Thymus (tissue), 11 donors: Measurements from ENCODE around the gene LMAN1. TPM values are rescaled to one million over a fixed set of nuclear protein-coding genes. Genes with fewer than 3 reads are reported as not detected.

Experiments used
- DNase-seq, 9 donors: peaks; one replicate each; pipeline ENCODE4 v3.0.0-alpha.2; 2013; ENCODE audit warnings: low spot score in 9 of 9, low read depth in 6 of 9, missing footprints in 1 of 9
- H3K27ac ChIP-seq, 2 donors: one replicate each; pipeline ENCODE4 v1.5.1; 2013; ENCODE audit warnings: control low read depth in 1 of 2, low read depth in 1 of 2, low read length in 1 of 2, mild to moderate bottlenecking in 1 of 2, moderate library complexity in 1 of 2
- H3K27me3 ChIP-seq, 2 donors: one replicate each; pipeline ENCODE4 v1.5.1; 2013; ENCODE audit warnings: low read length in 1 of 2; ENCODE audit not compliant: control insufficient read depth in 2 of 2, insufficient read depth in 1 of 2
- H3K36me3 ChIP-seq, 2 donors: one replicate each; pipeline ENCODE4 v1.5.1; 2013; ENCODE audit warnings: low read length in 1 of 2, mild to moderate bottlenecking in 1 of 2, moderate library complexity in 1 of 2; ENCODE audit not compliant: control insufficient read depth in 2 of 2, insufficient read depth in 2 of 2
- H3K4me1 ChIP-seq, 2 donors: one replicate each; pipeline ENCODE4 v1.5.1; 2013; ENCODE audit warnings: low read length in 2 of 2; ENCODE audit not compliant: control insufficient read depth in 2 of 2, insufficient read depth in 2 of 2
- H3K4me3 ChIP-seq, 2 donors: one replicate each; pipeline ENCODE4 v1.5.1; 2013; ENCODE audit warnings: low read length in 2 of 2, control low read depth in 1 of 2, mild to moderate bottlenecking in 1 of 2
- H3K9me3 ChIP-seq, 2 donors: one replicate each; pipeline ENCODE4 v1.5.1; 2013; ENCODE audit warnings: low read length in 1 of 2, mild to moderate bottlenecking in 1 of 2; ENCODE audit not compliant: control insufficient read depth in 2 of 2, insufficient read depth in 1 of 2
- WGBS: extraction: QIAGEN DNeasy Blood & Tissue Kit; methylation state at CpG from one replicate; pipeline ENCODE4 v1.1.7; 2013; 5-methylcytosine and 5-hydroxymethylcytosine counted together
- polyA plus RNA-seq: library from polyadenylated mRNA; stranded (reverse); fragments of 200-250 nt; gene quantifications from one replicate; pipeline ENCODE4 v1.2.3, GENCODE V29; 2013
- total RNA-seq: library from RNA; stranded (reverse); fragments of 120-200 nt; gene quantifications from one replicate; pipeline ENCODE4 v1.2.4, GENCODE V29; 2013
- donor health status: healthy.

The LMAN1 gene
- total and polyA plus RNA-seq, 2 donors = 24.2 to 41.5 TPM

DNA sequence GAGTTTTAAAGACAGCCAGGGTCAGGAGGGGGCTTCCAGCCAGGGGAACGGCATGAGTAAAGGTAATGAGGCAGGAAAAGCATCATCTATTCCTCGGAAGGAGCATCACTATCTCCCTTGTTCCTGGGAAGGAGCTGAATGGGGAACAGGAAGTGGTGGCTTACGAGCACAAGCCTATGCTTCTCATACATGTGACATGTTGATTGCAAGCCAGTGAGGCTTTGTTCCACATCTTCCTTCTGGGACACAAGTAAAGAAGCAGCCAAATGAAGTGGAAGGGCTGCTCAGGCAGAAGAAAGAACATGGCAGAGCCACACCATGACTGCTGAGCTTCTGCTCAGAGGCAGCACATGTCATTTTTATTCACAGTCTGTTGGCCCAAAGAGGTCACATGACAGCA is 15.1 kb upstream of the LMAN1 start:
- no peak for DNase-seq
- H3K27ac ChIP-seq = no peak overlapping the region
- peaks cover 2 to 3% of the 10 kb centered on the region in 2 donors for H3K27me3 ChIP-seq
- H3K4me1 ChIP-seq = no peaks in the 10 kb centered on the region
- no peak overlapping the region for H3K4me3 ChIP-seq
- H3K9me3 ChIP-seq = no peaks in the 10 kb centered on the region
- whole genome bisulfite sequencing = 47% methylated on average over 3 of the region's 3 CpGs
- no peaks in the 10 kb centered on the region for H3K36me3 ChIP-seq

- H3K9me3 ChIP-seq = no peaks in the 10 kb centered on the region
- DNase-seq = no peak
- no peaks in the 10 kb centered on the region for H3K4me1 ChIP-seq
- H3K27ac ChIP-seq = no peak overlapping the region
- WGBS = 94% methylated on average over 2 of the region's 2 CpGs
- H3K4me3 ChIP-seq = no peak overlapping the region
- H3K27me3 ChIP-seq = peaks cover 2 to 3% of the 10 kb centered on the region in 2 donors
- H3K36me3 ChIP-seq = no peaks in the 10 kb centered on the region
Observed at GRCh38 chr18:59372975-59373374, 13.9 kb upstream of the LMAN1 start.

DNA sequence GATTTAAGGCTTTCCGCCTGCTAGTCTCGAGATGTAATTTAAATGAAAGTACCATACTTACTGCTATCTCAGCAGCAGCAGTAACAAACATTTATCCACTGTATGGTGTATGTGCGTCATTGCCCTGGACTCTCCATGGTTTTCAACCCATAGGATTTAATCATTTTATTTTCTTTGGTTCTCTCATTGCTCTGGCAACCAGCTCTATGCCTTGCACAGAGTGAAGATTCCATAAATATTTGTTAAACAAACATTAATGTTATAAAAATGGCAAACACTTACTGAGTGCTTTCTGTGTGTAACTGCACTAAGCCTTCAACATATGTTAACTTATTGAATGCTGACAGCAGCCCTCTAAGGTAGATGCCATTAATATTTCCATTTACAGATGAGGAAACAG is 1.3 kb upstream of the LMAN1 start:
- 98% methylated on average over 3 of the region's 3 CpGs for WGBS
- Histone ChIP-seq H3K27ac (no peak overlapping the region), H3K36me3 (peaks cover under 1 to 1% of the 10 kb centered on the region in 2 donors), H3K4me3 (no peak overlapping the region), H3K9me3 (no peaks in the 10 kb centered on the region), H3K27me3 (peaks cover 5 to 7% of the 10 kb centered on the region in 2 donors), H3K4me1 (peaks cover 4% of the 10 kb centered on the region in 2 donors)
- no peak for DNase-seq

- H3K27me3 ChIP-seq = peaks cover 5 to 7% of the 10 kb centered on the region in 2 donors
- peak overlapping the region; percentile 74 to 83 for H3K4me3 ChIP-seq
- peak overlapping the region in 1 of 2 donors; percentile 59 for H3K27ac ChIP-seq
- peaks cover 4% of the 10 kb centered on the region in 2 donors for H3K4me1 ChIP-seq
- WGBS = 12% methylated on average over 4 of the region's 4 CpGs
- H3K9me3 ChIP-seq = no peaks in the 10 kb centered on the region
- DNase-seq = peak in 1 of 9 donors; percentile 27
- H3K36me3 ChIP-seq = peaks cover 3 to 8% of the 10 kb centered on the region in 2 donors
Observed at GRCh38 chr18:59359576-59359952, 499 bp upstream of the LMAN1 start.

- H3K4me1 ChIP-seq = peaks cover 4% of the 10 kb centered on the region in 2 donors
- DNase-seq = peak in 3 of 9 donors; percentile 2 to 45 (median 3)
- WGBS = 1% methylated on average over 8 of the region's 8 CpGs
- peaks cover 3 to 16% of the 10 kb centered on the region in 2 donors for H3K36me3 ChIP-seq
- H3K27ac ChIP-seq = peak overlapping the region; percentile 84 to 92
- no peaks in the 10 kb centered on the region for H3K9me3 ChIP-seq
- H3K4me3 ChIP-seq = peak overlapping the region; percentile 74 to 83
- peaks cover 5 to 7% of the 10 kb centered on the region in 2 donors for H3K27me3 ChIP-seq
Observed at GRCh38 chr18:59358414-59358711, 702 bp downstream of the LMAN1 start.

DNA sequence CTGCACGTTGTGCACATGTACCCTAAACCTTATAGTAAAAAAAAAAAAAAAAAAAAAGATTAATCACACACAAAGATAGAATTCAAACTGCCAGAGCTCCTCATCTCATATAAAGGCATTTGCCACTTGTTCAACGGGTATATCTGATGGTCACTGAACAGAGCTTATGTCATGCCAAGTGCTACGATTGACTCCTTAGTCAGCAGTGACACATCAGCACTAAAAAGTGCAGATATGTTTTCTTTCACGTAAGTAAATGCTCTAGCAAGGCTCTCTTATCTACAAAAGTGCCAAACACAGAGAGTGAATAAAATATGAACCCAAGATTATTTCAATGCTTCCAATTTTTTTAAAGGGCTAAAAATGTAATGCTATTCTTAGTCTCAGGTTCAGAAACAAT is 1.1 kb downstream of the LMAN1 start:
- Histone ChIP-seq H3K4me3 (peak overlapping the region; percentile 74 to 83), H3K27me3 (peaks cover 5 to 7% of the 10 kb centered on the region in 2 donors), H3K27ac (peak overlapping the region in 1 of 2 donors; percentile 84), H3K4me1 (peaks cover 4% of the 10 kb centered on the region in 2 donors), H3K9me3 (no peaks in the 10 kb centered on the region), H3K36me3 (peaks cover 6 to 21% of the 10 kb centered on the region in 2 donors)
- 50% methylated on average over 4 of the region's 4 CpGs for WGBS
- DNase-seq = peak in 5 of 9 donors; percentile 0 to 44 (median 18)

GRCh38 chr18:59354731-59355130 is 4.3 kb downstream of the LMAN1 start:
- DNase-seq = no peak
- peaks cover 4% of the 10 kb centered on the region in 2 donors for H3K4me1 ChIP-seq
- 98% methylated on average over 2 of the region's 2 CpGs for WGBS
- no peak overlapping the region for H3K27ac ChIP-seq
- no peaks in the 10 kb centered on the region for H3K9me3 ChIP-seq
- H3K36me3 ChIP-seq = peaks cover 21 to 43% of the 10 kb centered on the region in 2 donors
- H3K27me3 ChIP-seq = no peaks in the 10 kb centered on the region
- no peak overlapping the region for H3K4me3 ChIP-seq

DNA sequence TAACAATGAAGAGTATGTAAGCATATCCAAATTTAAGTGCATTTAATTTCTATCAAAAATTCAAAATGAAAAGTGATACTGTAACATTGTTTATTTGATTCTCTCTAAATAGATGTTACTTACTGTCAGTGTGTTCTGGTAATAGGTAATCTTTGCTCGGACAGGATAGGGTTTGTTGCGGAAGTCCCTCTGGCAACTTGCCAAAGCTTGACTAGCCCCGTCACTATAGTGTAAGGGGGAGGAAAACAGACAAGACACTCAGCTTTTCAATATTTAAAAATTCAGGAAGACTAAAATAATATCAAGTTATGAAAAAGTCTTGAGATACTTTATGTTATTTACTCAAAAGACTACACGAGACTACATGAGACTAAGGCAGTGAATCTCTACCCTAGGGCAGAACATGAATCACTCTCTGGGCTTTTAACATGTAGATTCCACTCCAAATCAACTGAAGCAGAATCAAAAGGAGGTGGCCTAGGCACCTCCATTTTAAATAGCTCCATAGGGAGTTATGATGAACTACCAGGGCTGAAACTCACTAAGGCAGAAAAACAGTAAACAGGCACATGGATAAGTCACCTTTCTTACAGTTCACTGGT is 5.9 kb downstream of the LMAN1 start:
- Histone ChIP-seq H3K27me3 (no peaks in the 10 kb centered on the region), H3K27ac (no peak overlapping the region), H3K4me3 (no peak overlapping the region), H3K36me3 (peaks cover 21 to 54% of the 10 kb centered on the region in 2 donors), H3K4me1 (no peaks in the 10 kb centered on the region), H3K9me3 (no peaks in the 10 kb centered on the region)
- DNase-seq = no peak
- 95% methylated on average over 4 of the region's 4 CpGs for WGBS

DNA sequence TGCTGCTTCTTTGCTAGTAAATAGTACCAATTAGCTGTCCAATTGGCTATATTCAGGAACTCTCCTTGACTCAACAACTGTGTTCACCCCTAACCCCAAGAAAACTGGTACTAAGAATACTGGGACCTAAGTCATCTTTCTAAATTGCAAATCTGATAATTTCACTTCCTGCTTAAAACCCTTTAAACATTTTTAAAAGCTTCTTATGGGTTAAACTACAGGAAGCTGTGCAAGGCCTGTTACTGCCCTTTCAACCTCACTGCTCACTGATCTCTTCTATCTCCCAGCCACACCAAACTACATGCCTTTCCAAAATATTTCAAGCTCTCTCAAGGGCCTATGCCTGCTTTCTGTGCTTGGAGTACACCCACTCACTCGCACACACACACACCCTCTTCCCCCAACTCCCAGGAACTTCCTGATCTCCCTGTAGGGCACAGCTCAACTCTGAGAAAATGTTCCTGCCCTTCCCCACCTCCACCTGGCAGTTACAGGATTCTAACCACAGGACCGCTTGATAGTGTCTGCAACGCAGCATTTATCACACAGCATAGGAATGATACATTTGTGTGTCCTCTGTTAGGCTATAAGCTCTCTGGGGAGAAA is 6.7 kb downstream of the LMAN1 start:
- Histone ChIP-seq H3K4me3 (no peak overlapping the region), H3K4me1 (no peaks in the 10 kb centered on the region)

More for the DNA sequence above, 6.7 kb downstream of the LMAN1 start:
- no peak for DNase-seq
- WGBS = 95% methylated on average over 3 of the region's 3 CpGs
- Histone ChIP-seq H3K9me3 (no peaks in the 10 kb centered on the region), H3K27me3 (no peaks in the 10 kb centered on the region), H3K36me3 (peaks cover 21 to 62% of the 10 kb centered on the region in 2 donors), H3K27ac (no peak overlapping the region)
